ENCODE data around the gene LRMDA. TPM values are rescaled to one million over a fixed set of nuclear protein-coding genes. Genes with fewer than 3 reads are reported as not detected.

Gene LRMDA
- total RNA-seq, 2 donors from 2014 or later: 9.6 to 12.6 TPM

- 79% methylated on average over 1 of the region's 1 CpG for WGBS
- no peak for DNase-seq (ENCODE audit: low spot score)
- Histone ChIP-seq H3K4me3 (no peak overlapping the region), H3K27me3 (replicated peaks; ENCODE audit: insufficient read depth) (no peaks in the 10 kb centered on the region), H3K4me1 (replicated peaks) (no peaks in the 10 kb centered on the region), H3K9me3 (no peaks in the 10 kb centered on the region), H3K36me3 (no peaks in the 10 kb centered on the region), H3K27ac (no peak overlapping the region)
- TF ChIP-seq POLR2AphosphoS5 (IDR thresholded peaks at IDR 0.05) (no peak), CTCF (IDR thresholded peaks at IDR 0.05) (no peak), POLR2A (IDR thresholded peaks at IDR 0.05) (no peak)
- intact Hi-C loops (cut with DNase I): no loop called here
These were observed 635.0 kb downstream of the LRMDA start for GRCh38 chr10:76066457-76066856.

DNA sequence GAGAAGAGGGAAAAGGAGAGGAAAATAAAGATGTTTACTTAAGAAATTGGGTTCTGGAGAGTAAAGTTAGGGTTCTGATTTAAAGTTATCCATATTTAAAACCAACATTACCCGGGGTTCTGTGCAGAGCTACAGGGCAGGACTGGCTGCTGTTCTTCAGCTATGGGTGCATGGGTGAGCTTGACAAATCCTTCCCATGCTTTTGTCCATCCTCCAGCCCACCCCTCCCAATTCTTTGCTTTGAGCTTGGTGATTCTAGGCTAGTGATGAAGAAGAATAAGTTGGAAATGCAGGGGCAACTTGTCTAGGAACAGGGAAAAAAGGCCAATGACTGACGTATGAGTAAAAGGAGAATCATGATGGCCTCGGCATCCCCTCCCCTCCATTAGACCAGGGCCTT, 636.0 kb downstream of the LRMDA start:
- TF ChIP-seq CTCF (IDR thresholded peaks at IDR 0.05) (no peak), POLR2AphosphoS5 (IDR thresholded peaks at IDR 0.05) (no peak), POLR2A (IDR thresholded peaks at IDR 0.05) (no peak)
- H3K9me3 ChIP-seq: no peaks in the 10 kb centered on the region
- no peaks in the 10 kb centered on the region for H3K4me1 ChIP-seq (replicated peaks)
- H3K4me3 ChIP-seq: no peak overlapping the region
- no peaks in the 10 kb centered on the region for H3K36me3 ChIP-seq
- no peak overlapping the region for H3K27ac ChIP-seq
- DNase-seq (ENCODE audit: low spot score): no peak
- WGBS: 97% methylated on average over 3 of the region's 3 CpGs
- no peaks in the 10 kb centered on the region for H3K27me3 ChIP-seq (replicated peaks; ENCODE audit: insufficient read depth)
- intact Hi-C loops (cut with DNase I): no loop called here

- no peaks in the 10 kb centered on the region for H3K9me3 ChIP-seq
- WGBS: 96% methylated on average over 3 of the region's 3 CpGs
- H3K4me1 ChIP-seq (replicated peaks): no peaks in the 10 kb centered on the region
- H3K4me3 ChIP-seq: no peak overlapping the region
- no peaks in the 10 kb centered on the region for H3K36me3 ChIP-seq
- no peak overlapping the region for H3K27ac ChIP-seq
- DNase-seq (ENCODE audit: low spot score): no peak
- intact Hi-C loops (cut with DNase I): no loop called here
- H3K27me3 ChIP-seq (replicated peaks; ENCODE audit: insufficient read depth): no peaks in the 10 kb centered on the region
- TF ChIP-seq POLR2A (IDR thresholded peaks at IDR 0.05) (no peak), POLR2AphosphoS5 (IDR thresholded peaks at IDR 0.05) (no peak), CTCF (IDR thresholded peaks at IDR 0.05) (no peak)
These were observed 637.4 kb downstream of the LRMDA start for GRCh38 chr10:76068856-76069255.

- H3K27me3 ChIP-seq (replicated peaks; ENCODE audit: insufficient read depth): no peaks in the 10 kb centered on the region
- H3K36me3 ChIP-seq: no peaks in the 10 kb centered on the region
- H3K27ac ChIP-seq: peak overlapping the region; percentile 8 to 18
- H3K4me3 ChIP-seq: no peak overlapping the region
- no peaks in the 10 kb centered on the region for H3K9me3 ChIP-seq
- no peak for TF ChIP-seq POLR2AphosphoS5 (IDR thresholded peaks at IDR 0.05)
- TF ChIP-seq CTCF (IDR thresholded peaks at IDR 0.05): no peak
- no peak for TF ChIP-seq POLR2A (IDR thresholded peaks at IDR 0.05)
- no peaks in the 10 kb centered on the region for H3K4me1 ChIP-seq (replicated peaks)
- no peak for DNase-seq (ENCODE audit: low spot score)
- intact Hi-C loops (cut with DNase I): loop anchor here (5.0 kb wide), 1 partner anchor 409 kb away; no protein-coding TSS in a partner anchor
- 96% methylated on average over 5 of the region's 5 CpGs for WGBS
These were observed 639.5 kb downstream of the LRMDA start for GRCh38 chr10:76070916-76071315.

GRCh38 chr10:76071653-76072365, 640.4 kb downstream of the LRMDA start:
- no peak for DNase-seq (ENCODE audit: low spot score)
- 15% methylated on average over 5 of the region's 5 CpGs for WGBS
- H3K36me3 ChIP-seq: no peaks in the 10 kb centered on the region
- no peak overlapping the region for H3K4me3 ChIP-seq
- H3K27ac ChIP-seq: peak overlapping the region in 1 of 2 donors; percentile 36
- TF ChIP-seq CTCF (IDR thresholded peaks at IDR 0.05): no peak
- no peak for TF ChIP-seq POLR2A (IDR thresholded peaks at IDR 0.05)
- peak; percentile 51 for TF ChIP-seq POLR2AphosphoS5 (IDR thresholded peaks at IDR 0.05)
- no peaks in the 10 kb centered on the region for H3K27me3 ChIP-seq (replicated peaks; ENCODE audit: insufficient read depth)
- no peaks in the 10 kb centered on the region for H3K9me3 ChIP-seq
- no peaks in the 10 kb centered on the region for H3K4me1 ChIP-seq (replicated peaks)
- intact Hi-C loops (cut with DNase I): loop anchor here (5.0 kb wide), 1 partner anchor 410 kb away; no protein-coding TSS in a partner anchor
